ENCODE data around the gene CCDC69. TPM values are rescaled to one million over a fixed set of nuclear protein-coding genes. Genes with fewer than 3 reads are reported as not detected.
"Not testable (repeated sequence)": the region's sequence is repeated elsewhere in the genome, so short reads cannot be mapped to it uniquely, and the experiment has no call there.

The CCDC69 gene
- total RNA-seq, 1 donor: 10.5 TPM

DNA sequence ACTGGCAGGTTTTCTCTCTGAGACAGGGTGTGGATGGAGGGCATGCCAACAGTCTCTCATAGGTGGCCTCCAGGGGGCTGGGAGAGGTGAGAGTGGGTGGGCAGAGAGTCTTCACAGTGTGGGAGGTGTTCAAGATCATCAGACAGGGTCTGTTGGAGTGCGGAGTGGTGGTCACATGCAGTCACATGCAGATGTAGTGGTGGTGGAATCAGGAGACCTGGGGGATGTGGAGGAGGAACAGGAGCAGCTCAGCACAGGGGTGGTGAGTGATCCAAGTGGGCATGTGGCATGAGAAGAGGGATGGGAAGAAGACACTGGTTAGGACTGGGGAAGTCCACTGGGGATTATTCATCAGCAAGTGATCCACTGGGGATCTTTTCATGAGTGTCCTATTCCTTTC lies 34.9 kb upstream of the CCDC69 start:
- Histone ChIP-seq H3K79me2 (ENCODE audit: insufficient read depth, low read length) (peaks cover 44% of the 10 kb centered on the region), H3K4me3 (ENCODE audit: insufficient read depth, low read length) (no peak overlapping the region), H3K36me3 (ENCODE audit: insufficient read depth, low read length) (no peaks in the 10 kb centered on the region), H3K9me3 (ENCODE audit: low read depth, low read length) (no peaks in the 10 kb centered on the region), H2AFZ (ENCODE audit: low read length) (no peak overlapping the region), H4K20me1 (ENCODE audit: insufficient read depth, low read length) (no peaks in the 10 kb centered on the region), H3K4me1 (ENCODE audit: insufficient read depth, low read length) (peaks cover 7% of the 10 kb centered on the region), H3K27ac (ENCODE audit: low read depth, low read length) (no peak overlapping the region), H3K27me3 (ENCODE audit: insufficient read depth, low read length) (no peaks in the 10 kb centered on the region), H3K4me2 (ENCODE audit: insufficient read depth, low read length) (no peak overlapping the region)
- TF ChIP-seq, protein P1, sequence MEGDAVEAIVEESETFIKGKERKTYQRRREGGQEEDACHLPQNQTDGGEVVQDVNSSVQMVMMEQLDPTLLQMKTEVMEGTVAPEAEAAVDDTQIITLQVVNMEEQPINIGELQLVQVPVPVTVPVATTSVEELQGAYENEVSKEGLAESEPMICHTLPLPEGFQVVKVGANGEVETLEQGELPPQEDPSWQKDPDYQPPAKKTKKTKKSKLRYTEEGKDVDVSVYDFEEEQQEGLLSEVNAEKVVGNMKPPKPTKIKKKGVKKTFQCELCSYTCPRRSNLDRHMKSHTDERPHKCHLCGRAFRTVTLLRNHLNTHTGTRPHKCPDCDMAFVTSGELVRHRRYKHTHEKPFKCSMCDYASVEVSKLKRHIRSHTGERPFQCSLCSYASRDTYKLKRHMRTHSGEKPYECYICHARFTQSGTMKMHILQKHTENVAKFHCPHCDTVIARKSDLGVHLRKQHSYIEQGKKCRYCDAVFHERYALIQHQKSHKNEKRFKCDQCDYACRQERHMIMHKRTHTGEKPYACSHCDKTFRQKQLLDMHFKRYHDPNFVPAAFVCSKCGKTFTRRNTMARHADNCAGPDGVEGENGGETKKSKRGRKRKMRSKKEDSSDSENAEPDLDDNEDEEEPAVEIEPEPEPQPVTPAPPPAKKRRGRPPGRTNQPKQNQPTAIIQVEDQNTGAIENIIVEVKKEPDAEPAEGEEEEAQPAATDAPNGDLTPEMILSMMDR (IDR thresholded peaks at IDR 0.05; ENCODE audit: extremely low read depth, low read depth, low read length): no peak
- no peak for DNase-seq (ENCODE audit: insufficient read length, low spot score, missing footprints)

GRCh38 chr5:151258201-151258611 lies 34.3 kb upstream of the CCDC69 start:
- DNase-seq (ENCODE audit: insufficient read length, low spot score, missing footprints): no peak
- Histone ChIP-seq H3K27ac (ENCODE audit: low read depth, low read length) (no peak overlapping the region), H3K4me1 (ENCODE audit: insufficient read depth, low read length) (peaks cover 10% of the 10 kb centered on the region), H3K27me3 (ENCODE audit: insufficient read depth, low read length) (no peaks in the 10 kb centered on the region), H3K79me2 (ENCODE audit: insufficient read depth, low read length) (peaks cover 49% of the 10 kb centered on the region), H4K20me1 (ENCODE audit: insufficient read depth, low read length) (no peaks in the 10 kb centered on the region), H3K4me3 (ENCODE audit: insufficient read depth, low read length) (no peak overlapping the region), H3K4me2 (ENCODE audit: insufficient read depth, low read length) (no peak overlapping the region), H2AFZ (ENCODE audit: low read length) (no peak overlapping the region), H3K9me3 (ENCODE audit: low read depth, low read length) (no peaks in the 10 kb centered on the region), H3K36me3 (ENCODE audit: insufficient read depth, low read length) (no peaks in the 10 kb centered on the region)
- TF ChIP-seq, protein P1 (IDR thresholded peaks at IDR 0.05; ENCODE audit: extremely low read depth, low read depth, low read length): no peak

- no peaks in the 10 kb centered on the region for H4K20me1 ChIP-seq (ENCODE audit: insufficient read depth, low read length)
- no peaks in the 10 kb centered on the region for H3K36me3 ChIP-seq (ENCODE audit: insufficient read depth, low read length)
- H3K79me2 ChIP-seq (ENCODE audit: insufficient read depth, low read length): peaks cover 49% of the 10 kb centered on the region
- no peaks in the 10 kb centered on the region for H3K27me3 ChIP-seq (ENCODE audit: insufficient read depth, low read length)
- H3K4me2 ChIP-seq (ENCODE audit: insufficient read depth, low read length): no peak overlapping the region
- TF ChIP-seq, protein P1 (IDR thresholded peaks at IDR 0.05; ENCODE audit: extremely low read depth, low read depth, low read length): no peak
- DNase-seq (ENCODE audit: insufficient read length, low spot score, missing footprints): no peak
- H3K4me3 ChIP-seq (ENCODE audit: insufficient read depth, low read length): no peak overlapping the region
- H3K9me3 ChIP-seq (ENCODE audit: low read depth, low read length): no peaks in the 10 kb centered on the region
- no peak overlapping the region for H2AFZ ChIP-seq (ENCODE audit: low read length)
- peaks cover 10% of the 10 kb centered on the region for H3K4me1 ChIP-seq (ENCODE audit: insufficient read depth, low read length)
- H3K27ac ChIP-seq (ENCODE audit: low read depth, low read length): no peak overlapping the region
These were observed 33.9 kb upstream of the CCDC69 start for GRCh38 chr5:151257731-151258181.

- no peaks in the 10 kb centered on the region for H3K27me3 ChIP-seq (ENCODE audit: insufficient read depth, low read length)
- DNase-seq (ENCODE audit: insufficient read length, low spot score, missing footprints): no peak
- no peak overlapping the region for H3K4me2 ChIP-seq (ENCODE audit: insufficient read depth, low read length)
- TF ChIP-seq, protein P1 (IDR thresholded peaks at IDR 0.05; ENCODE audit: extremely low read depth, low read depth, low read length): no peak
- no peak overlapping the region for H2AFZ ChIP-seq (ENCODE audit: low read length)
- H3K4me1 ChIP-seq (ENCODE audit: insufficient read depth, low read length): peaks cover 15% of the 10 kb centered on the region
- H3K27ac ChIP-seq (ENCODE audit: low read depth, low read length): no peak overlapping the region
- H4K20me1 ChIP-seq (ENCODE audit: insufficient read depth, low read length): no peaks in the 10 kb centered on the region
- no peaks in the 10 kb centered on the region for H3K36me3 ChIP-seq (ENCODE audit: insufficient read depth, low read length)
- no peak overlapping the region for H3K4me3 ChIP-seq (ENCODE audit: insufficient read depth, low read length)
- H3K9me3 ChIP-seq (ENCODE audit: low read depth, low read length): no peaks in the 10 kb centered on the region
- peaks cover 49% of the 10 kb centered on the region for H3K79me2 ChIP-seq (ENCODE audit: insufficient read depth, low read length)
These were observed 31.9 kb upstream of the CCDC69 start for GRCh38 chr5:151255621-151256286.

DNA sequence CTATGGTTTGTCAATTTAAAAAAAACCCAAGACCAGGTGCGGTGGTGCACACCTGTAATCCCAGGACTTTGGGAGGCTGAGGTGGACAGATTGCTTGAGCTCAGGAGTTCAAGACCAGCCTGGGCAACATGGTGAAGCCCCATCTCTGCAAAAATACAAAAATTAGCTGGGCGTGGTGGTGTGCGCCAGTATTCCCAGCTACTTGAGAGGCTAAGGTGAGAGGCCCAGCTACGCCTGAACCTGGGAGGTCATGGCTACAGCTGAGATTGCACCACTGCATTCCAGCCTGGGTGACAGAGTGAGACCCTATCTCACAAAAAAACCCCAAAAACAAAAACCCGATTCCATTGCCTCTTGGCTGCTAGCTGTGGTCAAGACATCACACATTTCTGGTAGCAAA lies 31.1 kb upstream of the CCDC69 start:
- H4K20me1 ChIP-seq (ENCODE audit: insufficient read depth, low read length); H3K36me3 ChIP-seq (ENCODE audit: insufficient read depth, low read length); H3K27me3 ChIP-seq (ENCODE audit: insufficient read depth, low read length); H3K27ac ChIP-seq (ENCODE audit: low read depth, low read length); H2AFZ ChIP-seq (ENCODE audit: low read length); DNase-seq (ENCODE audit: insufficient read length, low spot score, missing footprints); H3K4me3 ChIP-seq (ENCODE audit: insufficient read depth, low read length); H3K9me3 ChIP-seq (ENCODE audit: low read depth, low read length); H3K4me2 ChIP-seq (ENCODE audit: insufficient read depth, low read length): not testable (repeated sequence)
- Histone ChIP-seq H3K79me2 (ENCODE audit: insufficient read depth, low read length) (peaks cover 49% of the 10 kb centered on the region), H3K4me1 (ENCODE audit: insufficient read depth, low read length) (peaks cover 15% of the 10 kb centered on the region)

Data from osteoblast (primary cell).